Thoracic aorta (tissue), 2 donors: ENCODE results near the gene OSR1. TPM values are rescaled to one million over a fixed set of nuclear protein-coding genes. Genes with fewer than 3 reads are reported as not detected.
A peak's percentile ranks its signal among the peaks of the same experiment; 100 is the strongest.

ENCODE experiments used
- ATAC-seq: fragments of 150-250 bp; one replicate; pipeline ENCODE4 v1.8.0; 2017; ENCODE audit warnings: low read depth; ENCODE audit not compliant: insufficient number of reproducible peaks, low FRiP score
- DNase-seq: peaks from one replicate; pipeline ENCODE4 v3.0.0-alpha.2; 2020; ENCODE audit warnings: low spot score
- H3K27ac ChIP-seq, 2 donors: fragments of 200-600 bp; sonication (generic); 1 replicate in 1 of 2; 2 replicates in 1 of 2; pipeline ENCODE4 v1.5.1; 2016; ENCODE audit warnings: mild to moderate bottlenecking in 2 of 2, moderate library complexity in 2 of 2
- H3K27me3 ChIP-seq: fragments of 200-600 bp; sonication (generic); replicated peaks from 2 replicates; pipeline ENCODE4 v1.6.0; 2016; ENCODE audit warnings: mild to moderate bottlenecking; ENCODE audit not compliant: insufficient read depth
- H3K36me3 ChIP-seq: fragments of 200-600 bp; sonication (generic); one replicate; pipeline ENCODE4 v1.5.1; 2016
- H3K4me1 ChIP-seq, 2 donors: fragments of 200-600 bp; sonication (generic); 1 replicate in 1 of 2; 2 replicates in 1 of 2; pipeline versions ENCODE4 v1.5.1 to v1.6.0; 2016; ENCODE audit warnings: low read depth in 2 of 2, mild to moderate bottlenecking in 1 of 2; ENCODE audit not compliant: control insufficient read depth in 1 of 2
- H3K4me3 ChIP-seq: fragments of 200-600 bp; sonication (generic); 2 replicates; pipeline ENCODE4 v1.5.1; 2016; ENCODE audit warnings: mild to moderate bottlenecking
- H3K9me3 ChIP-seq: fragments of 200-600 bp; sonication (generic); 2 replicates; pipeline ENCODE4 v1.5.1; 2016
- CTCF ChIP-seq: fragments of 200-600 bp; sonication (generic); IDR thresholded peaks from one replicate; pipeline ENCODE4 v1.5.1; 2019; ENCODE audit warnings: antibody characterized with exemption
- total RNA-seq, 2 donors: library from RNA; depleted of rRNA; stranded (reverse); fragments of >200 nt; gene quantifications; one replicate each; pipeline versions ENCODE4 v1.1.0 to v1.2.3, GENCODE V29; 2016

Gene OSR1
- total RNA-seq, 2 donors from 2014 or later = 90.7 to 180 TPM

- peak overlapping the region; percentile 88 to 96 for H3K27ac ChIP-seq
- H3K27me3 ChIP-seq = no peaks in the 10 kb centered on the region
- peaks cover 6% of the 10 kb centered on the region for H3K36me3 ChIP-seq
- no peak for TF ChIP-seq CTCF
- no peak for DNase-seq
- ATAC-seq = no peak
- no peaks in the 10 kb centered on the region for H3K9me3 ChIP-seq
- peaks cover 19 to 61% of the 10 kb centered on the region in 2 donors for H3K4me1 ChIP-seq
- peak overlapping the region; percentile 95 for H3K4me3 ChIP-seq
Observed at GRCh38 chr2:19355416-19355821, 3.0 kb downstream of the OSR1 start.

- Histone ChIP-seq H3K9me3 (no peaks in the 10 kb centered on the region), H3K4me1 (peaks cover 18 to 61% of the 10 kb centered on the region in 2 donors), H3K36me3 (peaks cover 6% of the 10 kb centered on the region), H3K27me3 (no peaks in the 10 kb centered on the region), H3K4me3 (peak overlapping the region; percentile 95), H3K27ac (peak overlapping the region; percentile 88 to 96)
- no peak for ATAC-seq
- TF ChIP-seq CTCF = no peak
- no peak for DNase-seq
Observed at GRCh38 chr2:19355014-19355405, 3.4 kb downstream of the OSR1 start.

GRCh38 chr2:19353721-19354050 is 4.7 kb downstream of the OSR1 start:
- Histone ChIP-seq H3K27me3 (no peaks in the 10 kb centered on the region), H3K36me3 (peaks cover 6% of the 10 kb centered on the region), H3K4me3 (peak overlapping the region; percentile 95), H3K4me1 (peaks cover 13 to 61% of the 10 kb centered on the region in 2 donors), H3K27ac (peak overlapping the region; percentile 88 to 96), H3K9me3 (no peaks in the 10 kb centered on the region)
- DNase-seq = no peak
- no peak for ATAC-seq
- no peak for TF ChIP-seq CTCF

- TF ChIP-seq CTCF = peak; percentile 14
- Histone ChIP-seq H3K9me3 (no peaks in the 10 kb centered on the region), H3K36me3 (peaks cover 6% of the 10 kb centered on the region), H3K4me3 (peak overlapping the region; percentile 95), H3K4me1 (peaks cover 13 to 64% of the 10 kb centered on the region in 2 donors), H3K27me3 (no peaks in the 10 kb centered on the region), H3K27ac (peak overlapping the region; percentile 88 to 96)
- ATAC-seq = no peak
- DNase-seq = no peak
Observed at GRCh38 chr2:19352946-19353720, 5.3 kb downstream of the OSR1 start.

- Histone ChIP-seq H3K4me1 (peaks cover 13 to 66% of the 10 kb centered on the region in 2 donors), H3K4me3 (peak overlapping the region; percentile 95)
- TF ChIP-seq CTCF = no peak
Observed at GRCh38 chr2:19351899-19352697, 6.3 kb downstream of the OSR1 start.

More at GRCh38 chr2:19351899-19352697, 6.3 kb downstream of the OSR1 start:
- no peaks in the 10 kb centered on the region for H3K27me3 ChIP-seq
- no peaks in the 10 kb centered on the region for H3K9me3 ChIP-seq
- peak overlapping the region; percentile 88 to 96 for H3K27ac ChIP-seq
- ATAC-seq (no peak), DNase-seq (no peak)
- H3K36me3 ChIP-seq = peaks cover 6% of the 10 kb centered on the region
